ENCODE measurements around the gene PLEKHO2. TPM values are rescaled to one million over a fixed set of nuclear protein-coding genes. Genes with fewer than 3 reads are reported as not detected.

PLEKHO2 gene
- total and polyA plus RNA-seq, 2 of the 8 experiments (the other 6 are each of a cell fraction or from before 2014, with no cell fraction given), result 16.9 to 20.1 TPM

GRCh38 chr15:64897345-64897985, 55.8 kb downstream of the PLEKHO2 start:
- Histone ChIP-seq H2AFZ (ENCODE audit: low read length) (no peak overlapping the region), H2AK5ac (ENCODE audit: low read depth, low read length) (0 out of 2 replicates have a peak overlapping the region, but pooled peaks have one; percentile 10), H4K20me1 (replicated peaks in 1 of 2; ENCODE audit: control insufficient read depth in 1 of 2, insufficient read depth in 2 of 2, low read length in 2 of 2) (no peaks in the 10 kb centered on the region), H3K9ac (replicated peaks in 1 of 4; ENCODE audit: extremely low read depth in 1 of 4, low read depth in 3 of 4, low read length in 3 of 4) (no peak overlapping the region), H3K79me2 (ENCODE audit: control insufficient read depth in 1 of 2, insufficient read depth in 2 of 2, low read length in 2 of 2) (no peaks in the 10 kb centered on the region), H2BK20ac (ENCODE audit: low read length) (no peak overlapping the region), H3K27me3 (replicated peaks in 1 of 4; ENCODE audit: control insufficient read depth in 3 of 4, extremely low read depth in 1 of 4, insufficient read depth in 3 of 4, low read length in 3 of 4) (no peaks in the 10 kb centered on the region), H3K4me1 (replicated peaks in 1 of 4; ENCODE audit: control insufficient read depth in 3 of 4, insufficient read depth in 4 of 4, low read length in 3 of 4) (peaks cover 7 to 26% (median 14%) of the 10 kb centered on the region in 4 experiments; a peak in 6 of 7 replicates), H2BK15ac (ENCODE audit: low read length) (peak overlapping the region; percentile 49; the same call in 1 of the 2 replicates), H4K91ac (replicated peaks; ENCODE audit: insufficient read length, low read length) (peak overlapping the region; percentile 81), H4K8ac (ENCODE audit: extremely low read depth, insufficient read depth, low read length) (no peak overlapping the region), H2BK12ac (ENCODE audit: low read depth, low read length) (no peak overlapping the region), H4K5ac (ENCODE audit: insufficient read length, low read depth, low read length) (no peak overlapping the region), H3K23ac (ENCODE audit: insufficient read length) (no peak overlapping the region), H3K27ac (ENCODE audit: low read depth, low read length) (no peak overlapping the region), H3K79me1 (ENCODE audit: low read depth, low read length) (no peaks in the 10 kb centered on the region), H2BK5ac (ENCODE audit: low read depth, low read length) (no peak overlapping the region), H3K4me2 (ENCODE audit: insufficient read depth in 1 of 2, low read depth in 2 of 2, low read length in 2 of 2) (no peak overlapping the region), H2BK120ac (replicated peaks; ENCODE audit: low read depth, low read length) (no peak overlapping the region), H3K14ac (ENCODE audit: insufficient read length) (no peak overlapping the region), H3K4me3 (ENCODE audit: extremely low read depth in 1 of 4, insufficient read depth in 2 of 4, low read depth in 3 of 4, low read length in 4 of 4) (no peak overlapping the region), H3K36me3 (ENCODE audit: control insufficient read depth in 2 of 4, insufficient read depth in 4 of 4, low read length in 3 of 4) (peaks cover 0 to 2% (median 0%) of the 10 kb centered on the region in 4 experiments; a peak in 1 of 8 replicates), H3K9me3 (ENCODE audit: insufficient read depth in 2 of 2, low read depth in 1 of 2, low read length in 1 of 2) (peaks cover 8 to 12% of the 10 kb centered on the region in 2 experiments; a peak in 2 of 4 replicates), H3K56ac (replicated peaks; ENCODE audit: insufficient read length, low read depth, low read length) (no peak overlapping the region), H3K23me2 (ENCODE audit: low read depth, low read length) (peaks cover 10% of the 10 kb centered on the region; the same call in 1 of the 2 replicates), H3K4ac (replicated peaks; ENCODE audit: insufficient read length, low read depth, low read length) (no peak overlapping the region), H3K18ac (ENCODE audit: extremely low read depth, low read length) (no peak overlapping the region)
- WGBS, 2 experiments (ENCODE audit: extremely low coverage in 1 of 2, insufficient coverage in 1 of 2, insufficient read length in 1 of 2, insufficient replicate concordance in 2 of 2, low coverage in 1 of 2, low lambda C conversion rate in 2 of 2, missing lambda C conversion rate in 1 of 2), result 95% methylated on average over 6 of the region's 6 CpGs; no CpG with 5 or more reads in 1 of the 2 experiments
- CTCF ChIA-PET (ENCODE audit: partially characterized antibody), result interaction anchor here (1.0 to 1.4 kb wide), 3 partner anchors 14 to 87 kb away, joined by 3 to 5 read pairs (median 4); partner anchors contain the start of gene ANKDD1A
- DNase-seq (ENCODE audit: low read depth in 1 of 2, low spot score in 2 of 2) (no peak), FAIRE-seq (no peak)
- POLR2A ChIA-PET (ENCODE audit: partially characterized antibody), result interaction anchor here (0.8 to 1.3 kb wide), 3 partner anchors 14 to 80 kb away, joined by 3 to 5 read pairs (median 4); partner anchors contain the start of gene ANKDD1A
- TF ChIP-seq KDM5A (IDR thresholded peaks at IDR 0.05; ENCODE audit: low read length) (no peak), POU5F1 (IDR thresholded peaks at IDR 0.05; ENCODE audit: low read depth, low read length) (no peak), SP2 (IDR thresholded peaks at IDR 0.05; ENCODE audit: low read length) (no peak)

All from H1 (cell line).